OCI-LY1 (cell line): ENCODE data around the gene TMEM184A.

ENCODE experiments used
- EZH2 ChIP-seq: fragments of 200-600 bp; sonication (generic), shearing (Covaris generic); IDR thresholded peaks from 2 replicates; pipeline ENCODE4 v1.8.0; 2017; ENCODE audit warnings: borderline replicate concordance, mixed run types, mild to moderate bottlenecking, antibody characterized with exemption, low read length, moderate library complexity, mixed read lengths
- TF ChIP-seq, protein P1 (sequence below): fragments of 200-600 bp; sonication (generic), shearing (Covaris generic); IDR thresholded peaks from 2 replicates; pipeline ENCODE4 v1.5.1; 2017; ENCODE audit warnings: mild to moderate bottlenecking, antibody characterized with exemption, low read length, moderate library complexity, mixed read lengths

- TF ChIP-seq, protein P1, sequence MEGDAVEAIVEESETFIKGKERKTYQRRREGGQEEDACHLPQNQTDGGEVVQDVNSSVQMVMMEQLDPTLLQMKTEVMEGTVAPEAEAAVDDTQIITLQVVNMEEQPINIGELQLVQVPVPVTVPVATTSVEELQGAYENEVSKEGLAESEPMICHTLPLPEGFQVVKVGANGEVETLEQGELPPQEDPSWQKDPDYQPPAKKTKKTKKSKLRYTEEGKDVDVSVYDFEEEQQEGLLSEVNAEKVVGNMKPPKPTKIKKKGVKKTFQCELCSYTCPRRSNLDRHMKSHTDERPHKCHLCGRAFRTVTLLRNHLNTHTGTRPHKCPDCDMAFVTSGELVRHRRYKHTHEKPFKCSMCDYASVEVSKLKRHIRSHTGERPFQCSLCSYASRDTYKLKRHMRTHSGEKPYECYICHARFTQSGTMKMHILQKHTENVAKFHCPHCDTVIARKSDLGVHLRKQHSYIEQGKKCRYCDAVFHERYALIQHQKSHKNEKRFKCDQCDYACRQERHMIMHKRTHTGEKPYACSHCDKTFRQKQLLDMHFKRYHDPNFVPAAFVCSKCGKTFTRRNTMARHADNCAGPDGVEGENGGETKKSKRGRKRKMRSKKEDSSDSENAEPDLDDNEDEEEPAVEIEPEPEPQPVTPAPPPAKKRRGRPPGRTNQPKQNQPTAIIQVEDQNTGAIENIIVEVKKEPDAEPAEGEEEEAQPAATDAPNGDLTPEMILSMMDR: no peak
- TF ChIP-seq EZH2: no peak
Measured at GRCh38 chr7:1603346-1604225, 47.6 kb upstream of the TMEM184A start.
